H9 (cell line): ENCODE data around the gene LRRC23. TPM values are rescaled to one million over a fixed set of nuclear protein-coding genes. Genes with fewer than 3 reads are reported as not detected.

ENCODE experiments used
- DNase-seq: peaks from one replicate; pipeline ENCODE4 v3.0.0-alpha.2; 2017
- H2AFZ ChIP-seq: one replicate; pipeline ENCODE4 v1.6.1; 2013; ENCODE audit warnings: mild to moderate bottlenecking, low read length, control low read depth, moderate library complexity
- H2AK5ac ChIP-seq: 2 replicates; pipeline ENCODE4 v1.6.1; 2013; ENCODE audit warnings: low read length, control low read depth, mixed read lengths; ENCODE audit not compliant: insufficient read length
- H2BK120ac ChIP-seq: one replicate; pipeline ENCODE4 v1.6.1; 2013; ENCODE audit warnings: low read depth, mild to moderate bottlenecking, low read length, control low read depth, inconsistent platforms; ENCODE audit not compliant: poor library complexity, severe bottlenecking
- H2BK12ac ChIP-seq: 2 replicates; pipeline ENCODE4 v1.6.1; 2013; ENCODE audit warnings: low read length, control low read depth, mixed read lengths, low read depth; ENCODE audit not compliant: insufficient read length
- H2BK15ac ChIP-seq: 2 replicates; pipeline ENCODE4 v1.6.1; 2013; ENCODE audit warnings: low read depth, low read length, control low read depth
- H2BK20ac ChIP-seq: one replicate; pipeline ENCODE4 v1.6.1; 2013; ENCODE audit warnings: low read depth, mild to moderate bottlenecking, low read length, control low read depth, inconsistent platforms; ENCODE audit not compliant: poor library complexity, severe bottlenecking
- H2BK5ac ChIP-seq: 2 replicates; pipeline ENCODE4 v1.6.1; 2013; ENCODE audit warnings: low read length, control low read depth, mixed read lengths; ENCODE audit not compliant: insufficient read length
- H3K14ac ChIP-seq: 2 replicates; pipeline ENCODE4 v1.6.1; 2013; ENCODE audit warnings: low read length, control low read depth; ENCODE audit not compliant: insufficient read depth
- H3K18ac ChIP-seq: 2 replicates; pipeline ENCODE4 v1.6.1; 2013; ENCODE audit warnings: low read depth, mild to moderate bottlenecking, mixed read lengths, low read length, control low read depth; ENCODE audit not compliant: insufficient read length
- H3K23ac ChIP-seq: 2 replicates; pipeline ENCODE4 v1.6.1; 2013; ENCODE audit warnings: low read length, control low read depth, mixed read lengths, low read depth; ENCODE audit not compliant: insufficient read length
- H3K23me2 ChIP-seq: 2 replicates; pipeline ENCODE4 v1.6.1; 2013; ENCODE audit warnings: low read depth, mild to moderate bottlenecking, mixed read lengths, low read length, control low read depth; ENCODE audit not compliant: insufficient read length, poor library complexity, severe bottlenecking
- H3K27ac ChIP-seq: 2 replicates; pipeline ENCODE4 v1.5.1; 2013; ENCODE audit warnings: low read length, control low read depth, mixed read lengths, low read depth; ENCODE audit not compliant: insufficient read length
- H3K27me3 ChIP-seq: 2 replicates; pipeline ENCODE4 v1.6.1; 2013; ENCODE audit warnings: low read length, control low read depth, inconsistent platforms; ENCODE audit not compliant: insufficient read depth
- H3K4ac ChIP-seq: 2 replicates; pipeline ENCODE4 v1.6.1; 2013; ENCODE audit warnings: low read depth, mild to moderate bottlenecking, control low read depth, inconsistent platforms, low read length, moderate library complexity
- H3K4me1 ChIP-seq: 2 replicates; pipeline ENCODE4 v1.6.1; 2013; ENCODE audit warnings: low read length, control low read depth, inconsistent platforms; ENCODE audit not compliant: insufficient read depth
- H3K4me2 ChIP-seq: 2 replicates; pipeline ENCODE4 v1.6.1; 2013; ENCODE audit warnings: low read length, control low read depth, mixed read lengths; ENCODE audit not compliant: insufficient read length, insufficient read depth
- H3K56ac ChIP-seq: 2 replicates; pipeline ENCODE4 v1.6.1; 2013; ENCODE audit warnings: low read depth, mild to moderate bottlenecking, mixed read lengths, low read length, control low read depth; ENCODE audit not compliant: insufficient read length
- H3K79me1 ChIP-seq: 2 replicates; pipeline ENCODE4 v1.6.1; 2013; ENCODE audit warnings: low read depth, mild to moderate bottlenecking, moderate library complexity, low read length, control low read depth, inconsistent platforms; ENCODE audit not compliant: insufficient read depth, poor library complexity, severe bottlenecking
- H3K79me2 ChIP-seq: 2 replicates; pipeline ENCODE4 v1.6.1; 2013; ENCODE audit warnings: low read length, control low read depth, inconsistent platforms; ENCODE audit not compliant: insufficient read depth
- H3K9ac ChIP-seq: 2 replicates; pipeline ENCODE4 v1.6.1; 2013; ENCODE audit warnings: low read length, control low read depth, mixed read lengths; ENCODE audit not compliant: insufficient read length; ENCODE audit errors: extremely low read depth
- H3K9me3 ChIP-seq: one replicate; pipeline ENCODE4 v1.6.1; 2013; ENCODE audit warnings: low read depth, low read length, inconsistent platforms; ENCODE audit not compliant: control insufficient read depth
- H3T11ph ChIP-seq: one replicate; pipeline ENCODE4 v1.6.1; 2013; ENCODE audit warnings: mild to moderate bottlenecking, low read length, control low read depth, inconsistent platforms
- H4K20me1 ChIP-seq: one replicate; pipeline ENCODE4 v1.6.1; 2013; ENCODE audit not compliant: control insufficient read depth, insufficient read length, insufficient read depth
- H4K5ac ChIP-seq: 2 replicates; pipeline ENCODE4 v1.6.1; 2013; ENCODE audit warnings: low read depth, mild to moderate bottlenecking, mixed read lengths, low read length, control low read depth; ENCODE audit not compliant: insufficient read length
- H4K8ac ChIP-seq: replicated peaks from 2 replicates; pipeline ENCODE4 v1.6.1; 2013; ENCODE audit warnings: low read length, control low read depth, mixed read lengths, low read depth; ENCODE audit not compliant: insufficient read length
- H4K91ac ChIP-seq: 2 replicates; pipeline ENCODE4 v1.6.1; 2013; ENCODE audit warnings: low read depth, mild to moderate bottlenecking, moderate library complexity, mixed read lengths, low read length, control low read depth; ENCODE audit not compliant: insufficient read length
- H3K27ac Mint-ChIP-seq, 3 experiments: 2 replicates in 2 of 3; 3 replicates in 1 of 3; pipeline ENCODE4 v1.8.0; 2020 to 2021; ENCODE audit warnings: mixed read lengths in 3 of 3, mild to moderate bottlenecking in 1 of 3, moderate library complexity in 1 of 3
- H3K27me3 Mint-ChIP-seq: 2 replicates; pipeline ENCODE4 v1.8.0; 2021; ENCODE audit warnings: low read depth, mild to moderate bottlenecking, moderate library complexity, mixed read lengths
- H3K36me3 Mint-ChIP-seq, 3 experiments: 2 replicates in 2 of 3; 3 replicates in 1 of 3; pipeline ENCODE4 v1.8.0; 2020 to 2021; ENCODE audit warnings: low read depth in 3 of 3, mixed read lengths in 3 of 3; ENCODE audit not compliant: insufficient read depth in 1 of 3
- H3K4me1 Mint-ChIP-seq, 2 experiments: 2 replicates each; pipeline ENCODE4 v1.8.0; 2020; ENCODE audit warnings: mixed read lengths in 2 of 2
- H3K4me3 Mint-ChIP-seq, 2 experiments: 2 replicates in 1 of 2; 3 replicates in 1 of 2; pipeline ENCODE4 v1.8.0; 2020 to 2021; ENCODE audit warnings: mild to moderate bottlenecking in 2 of 2, mixed read lengths in 2 of 2, moderate library complexity in 1 of 2
- H3K9me3 Mint-ChIP-seq, 2 experiments: 2 replicates in 1 of 2; 3 replicates in 1 of 2; pipeline ENCODE4 v1.8.0; 2020; ENCODE audit warnings: mild to moderate bottlenecking in 2 of 2, mixed read lengths in 2 of 2, moderate library complexity in 1 of 2
- WGBS: extraction: QIAGEN DNeasy Blood & Tissue Kit; methylation state at CpG from one replicate; pipeline ENCODE4 v1.1.7; 2013; ENCODE audit warnings: missing lambda C conversion rate, low lambda C conversion rate, mixed read lengths; ENCODE audit not compliant: insufficient read length; ENCODE audit errors: extremely low coverage; 5-methylcytosine and 5-hydroxymethylcytosine counted together
- total RNA-seq: library from RNA; stranded (reverse); gene quantifications from 2 replicates; pipeline ENCODE4 v1.2.1, GENCODE V29; 2021
- TF ChIP-seq, protein P1 (sequence below): fragments of 200-600 bp; sonication (generic); conservative IDR thresholded peaks from 3 replicates; pipeline ENCODE4 v1.8.0; 2021; ENCODE audit warnings: antibody characterized with exemption, mild to moderate bottlenecking

Gene LRRC23
- total RNA-seq, 1 experiment from 2014 or later: 2.1 TPM

DNA sequence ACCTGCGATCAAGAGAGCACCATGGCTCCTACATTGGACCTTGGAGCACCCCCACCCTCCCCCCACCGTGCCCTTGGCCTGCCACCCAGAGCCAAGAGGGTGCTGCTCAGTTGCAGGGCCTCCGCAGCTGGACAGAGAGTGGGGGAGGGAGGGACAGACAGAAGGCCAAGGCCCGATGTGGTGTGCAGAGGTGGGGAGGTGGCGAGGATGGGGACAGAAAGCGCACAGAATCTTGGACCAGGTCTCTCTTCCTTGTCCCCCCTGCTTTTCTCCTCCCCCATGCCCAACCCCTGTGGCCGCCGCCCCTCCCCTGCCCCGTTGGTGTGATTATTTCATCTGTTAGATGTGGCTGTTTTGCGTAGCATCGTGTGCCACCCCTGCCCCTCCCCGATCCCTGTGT lies 37.2 kb downstream of the LRRC23 start:
- Histone ChIP-seq H3K4ac (no peak overlapping the region), H3K79me2 (no peaks in the 10 kb centered on the region), H4K8ac (no peak overlapping the region), H3K79me1 (no peaks in the 10 kb centered on the region), H2BK5ac (no peak overlapping the region), H3K9ac (no peak overlapping the region), H3K56ac (no peak overlapping the region), H2BK15ac (no peak overlapping the region), H3K23me2 (peaks cover 19% of the 10 kb centered on the region), H3K18ac (no peak overlapping the region), H2AK5ac (no peak overlapping the region), H3T11ph (no peak overlapping the region), H4K5ac (no peak overlapping the region), H2BK12ac (no peak overlapping the region), H2BK20ac (no peak overlapping the region), H2AFZ (no peak overlapping the region), H3K9me3 (no peaks in the 10 kb centered on the region), H3K14ac (no peak overlapping the region), H3K23ac (no peak overlapping the region), H3K4me1 (0 out of 2 replicates have a peak, but pooled peaks cover 4% of the 10 kb centered on the region), H2BK120ac (no peak overlapping the region), H3K27me3 (no peaks in the 10 kb centered on the region), H3K4me2 (no peak overlapping the region), H4K91ac (no peak overlapping the region), H3K27ac (no peak overlapping the region), H4K20me1 (no peaks in the 10 kb centered on the region)
- TF ChIP-seq, protein P1, sequence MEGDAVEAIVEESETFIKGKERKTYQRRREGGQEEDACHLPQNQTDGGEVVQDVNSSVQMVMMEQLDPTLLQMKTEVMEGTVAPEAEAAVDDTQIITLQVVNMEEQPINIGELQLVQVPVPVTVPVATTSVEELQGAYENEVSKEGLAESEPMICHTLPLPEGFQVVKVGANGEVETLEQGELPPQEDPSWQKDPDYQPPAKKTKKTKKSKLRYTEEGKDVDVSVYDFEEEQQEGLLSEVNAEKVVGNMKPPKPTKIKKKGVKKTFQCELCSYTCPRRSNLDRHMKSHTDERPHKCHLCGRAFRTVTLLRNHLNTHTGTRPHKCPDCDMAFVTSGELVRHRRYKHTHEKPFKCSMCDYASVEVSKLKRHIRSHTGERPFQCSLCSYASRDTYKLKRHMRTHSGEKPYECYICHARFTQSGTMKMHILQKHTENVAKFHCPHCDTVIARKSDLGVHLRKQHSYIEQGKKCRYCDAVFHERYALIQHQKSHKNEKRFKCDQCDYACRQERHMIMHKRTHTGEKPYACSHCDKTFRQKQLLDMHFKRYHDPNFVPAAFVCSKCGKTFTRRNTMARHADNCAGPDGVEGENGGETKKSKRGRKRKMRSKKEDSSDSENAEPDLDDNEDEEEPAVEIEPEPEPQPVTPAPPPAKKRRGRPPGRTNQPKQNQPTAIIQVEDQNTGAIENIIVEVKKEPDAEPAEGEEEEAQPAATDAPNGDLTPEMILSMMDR: no peak
- Mint-ChIP-seq H3K27ac (no peak overlapping the region), H3K9me3 (no peaks in the 10 kb centered on the region; a peak in 2 of 5 replicates), H3K4me3 (no peak overlapping the region), H3K27me3 (peaks cover 2% of the 10 kb centered on the region; the same call in 1 of the 2 replicates), H3K4me1 (peaks cover 37 to 48% of the 10 kb centered on the region in 2 experiments), H3K36me3 (peaks cover 15 to 51% (median 31%) of the 10 kb centered on the region in 3 experiments)
- no CpG with 5 or more reads among the region's 12 CpGs for WGBS
- no peak for DNase-seq
